ENCODE measurements around the gene IFT27. TPM values are rescaled to one million over a fixed set of nuclear protein-coding genes. Genes with fewer than 3 reads are reported as not detected.

The IFT27 gene
- total and polyA plus RNA-seq, 2 of the 4 experiments (the other 2 are of a cell fraction) = 14.5 to 26.9 TPM

GRCh38 chr22:36724836-36725235, 51.1 kb downstream of the IFT27 start:
- DNase-seq = no peak
- dilution Hi-C loops (cut with HindIII; ENCODE audit: low sequenced_read_pairs, unreplicated experiment) = no loop called here
- intact Hi-C loops (cut with micrococcal nuclease) = no loop called here
- Histone ChIP-seq H3K4ac (ENCODE audit: low read depth, low read length) (no peak overlapping the region), H2BK15ac (ENCODE audit: low read depth, low read length) (no peak overlapping the region), H3K9me3 (ENCODE audit: control insufficient read depth, insufficient read depth, low read length) (no peaks in the 10 kb centered on the region), H2BK5ac (ENCODE audit: low read depth, low read length, poor library complexity, severe bottlenecking) (no peak overlapping the region), H2BK120ac (ENCODE audit: low read depth, low read length) (no peak overlapping the region), H3K79me1 (ENCODE audit: low read depth in 1 of 2, low read length in 2 of 2) (no peaks in the 10 kb centered on the region), H3K27me3 (ENCODE audit: control insufficient read depth, insufficient read depth, low read length) (peaks cover 46% of the 10 kb centered on the region), H3K4me3 (ENCODE audit: insufficient read depth, low read depth, low read length) (no peak overlapping the region), H2AFZ (replicated peaks; ENCODE audit: low read length, poor library complexity) (peak overlapping the region; percentile 32), H2AK5ac (ENCODE audit: low read depth, low read length) (no peak overlapping the region), H3K27ac (ENCODE audit: insufficient read depth, low read length) (no peak overlapping the region), H3K4me2 (ENCODE audit: low read depth, low read length) (no peak overlapping the region), H3K14ac (replicated peaks; ENCODE audit: low read depth, low read length) (no peak overlapping the region), H4K91ac (ENCODE audit: insufficient read depth, low read depth, low read length) (no peak overlapping the region), H2BK20ac (ENCODE audit: low read depth, low read length) (no peak overlapping the region), H3K9me1 (ENCODE audit: insufficient read depth, low read length) (0 out of 2 replicates have a peak, but pooled peaks cover 4% of the 10 kb centered on the region), H3K23ac (ENCODE audit: low read depth, low read length) (no peak overlapping the region), H3K18ac (ENCODE audit: low read depth, low read length) (no peak overlapping the region), H3K4me1 (ENCODE audit: control insufficient read depth, insufficient read depth, low read length) (no peaks in the 10 kb centered on the region), H4K20me1 (ENCODE audit: insufficient read depth, low read length) (no peaks in the 10 kb centered on the region; the same call in 1 of the 2 replicates), H3K9ac (ENCODE audit: low read depth, low read length) (no peak overlapping the region), H4K5ac (ENCODE audit: low read depth, low read length) (no peak overlapping the region), H3K36me3 (ENCODE audit: control insufficient read depth, insufficient read depth, low read length) (no peaks in the 10 kb centered on the region), H4K8ac (ENCODE audit: low read depth in 2 of 2, low read length in 2 of 2) (no peak overlapping the region), H3K56ac (ENCODE audit: extremely low read depth, insufficient read depth, low read length) (no peak overlapping the region), H2AK9ac (replicated peaks; ENCODE audit: low read depth, low read length, poor library complexity) (no peak overlapping the region)
- in situ Hi-C loops (cut with MboI; ENCODE audit: low sequenced_read_pairs) = no loop called here
- no peak for ATAC-seq (ENCODE audit: low read depth)
- CTCF ChIA-PET = no interaction called here
- no peak for TF ChIP-seq RFX5 (IDR thresholded peaks at IDR 0.05; ENCODE audit: low read depth, low read length)
- TF ChIP-seq CEBPB (IDR thresholded peaks at IDR 0.05; ENCODE audit: low read depth, low read length) = no peak
- TF ChIP-seq MXI1 (IDR thresholded peaks at IDR 0.05; ENCODE audit: borderline replicate concordance, low read depth, low read length) = no peak
- TF ChIP-seq POLR2A (IDR thresholded peaks at IDR 0.05; ENCODE audit: low read depth, low read length) = no peak
- no peak for TF ChIP-seq RCOR1 (IDR thresholded peaks at IDR 0.05; ENCODE audit: insufficient replicate concordance, low read length)
- TF ChIP-seq SMC3 (IDR thresholded peaks at IDR 0.05; ENCODE audit: low read depth, low read length) = no peak
- TF ChIP-seq BHLHE40 (IDR thresholded peaks at IDR 0.05; ENCODE audit: low read depth, low read length) = no peak
- TF ChIP-seq NFE2L2 (IDR thresholded peaks at IDR 0.05; ENCODE audit: low read depth, low read length) = no peak
- TF ChIP-seq FOS (IDR thresholded peaks at IDR 0.05; ENCODE audit: low read depth, low read length) = no peak
- TF ChIP-seq CHD1 (IDR thresholded peaks at IDR 0.05; ENCODE audit: low read depth, low read length) = no peak
- TF ChIP-seq RAD21 (IDR thresholded peaks at IDR 0.05; ENCODE audit: low read length) = no peak
- TF ChIP-seq, protein P1, sequence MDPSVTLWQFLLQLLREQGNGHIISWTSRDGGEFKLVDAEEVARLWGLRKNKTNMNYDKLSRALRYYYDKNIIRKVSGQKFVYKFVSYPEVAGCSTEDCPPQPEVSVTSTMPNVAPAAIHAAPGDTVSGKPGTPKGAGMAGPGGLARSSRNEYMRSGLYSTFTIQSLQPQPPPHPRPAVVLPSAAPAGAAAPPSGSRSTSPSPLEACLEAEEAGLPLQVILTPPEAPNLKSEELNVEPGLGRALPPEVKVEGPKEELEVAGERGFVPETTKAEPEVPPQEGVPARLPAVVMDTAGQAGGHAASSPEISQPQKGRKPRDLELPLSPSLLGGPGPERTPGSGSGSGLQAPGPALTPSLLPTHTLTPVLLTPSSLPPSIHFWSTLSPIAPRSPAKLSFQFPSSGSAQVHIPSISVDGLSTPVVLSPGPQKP (IDR thresholded peaks at IDR 0.05; ENCODE audit: borderline replicate concordance, low read depth, low read length) = no peak
- no peak for TF ChIP-seq MAZ (IDR thresholded peaks at IDR 0.05; ENCODE audit: borderline replicate concordance, low read depth, low read length)
- TF ChIP-seq, protein P2, sequence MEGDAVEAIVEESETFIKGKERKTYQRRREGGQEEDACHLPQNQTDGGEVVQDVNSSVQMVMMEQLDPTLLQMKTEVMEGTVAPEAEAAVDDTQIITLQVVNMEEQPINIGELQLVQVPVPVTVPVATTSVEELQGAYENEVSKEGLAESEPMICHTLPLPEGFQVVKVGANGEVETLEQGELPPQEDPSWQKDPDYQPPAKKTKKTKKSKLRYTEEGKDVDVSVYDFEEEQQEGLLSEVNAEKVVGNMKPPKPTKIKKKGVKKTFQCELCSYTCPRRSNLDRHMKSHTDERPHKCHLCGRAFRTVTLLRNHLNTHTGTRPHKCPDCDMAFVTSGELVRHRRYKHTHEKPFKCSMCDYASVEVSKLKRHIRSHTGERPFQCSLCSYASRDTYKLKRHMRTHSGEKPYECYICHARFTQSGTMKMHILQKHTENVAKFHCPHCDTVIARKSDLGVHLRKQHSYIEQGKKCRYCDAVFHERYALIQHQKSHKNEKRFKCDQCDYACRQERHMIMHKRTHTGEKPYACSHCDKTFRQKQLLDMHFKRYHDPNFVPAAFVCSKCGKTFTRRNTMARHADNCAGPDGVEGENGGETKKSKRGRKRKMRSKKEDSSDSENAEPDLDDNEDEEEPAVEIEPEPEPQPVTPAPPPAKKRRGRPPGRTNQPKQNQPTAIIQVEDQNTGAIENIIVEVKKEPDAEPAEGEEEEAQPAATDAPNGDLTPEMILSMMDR (conservative IDR thresholded peaks at IDR 0.05; ENCODE audit: low read depth, low read length) = no peak
- no peak for TF ChIP-seq MAFK (IDR thresholded peaks at IDR 0.05; ENCODE audit: low read depth, low read length)
- TF ChIP-seq, protein P3, sequence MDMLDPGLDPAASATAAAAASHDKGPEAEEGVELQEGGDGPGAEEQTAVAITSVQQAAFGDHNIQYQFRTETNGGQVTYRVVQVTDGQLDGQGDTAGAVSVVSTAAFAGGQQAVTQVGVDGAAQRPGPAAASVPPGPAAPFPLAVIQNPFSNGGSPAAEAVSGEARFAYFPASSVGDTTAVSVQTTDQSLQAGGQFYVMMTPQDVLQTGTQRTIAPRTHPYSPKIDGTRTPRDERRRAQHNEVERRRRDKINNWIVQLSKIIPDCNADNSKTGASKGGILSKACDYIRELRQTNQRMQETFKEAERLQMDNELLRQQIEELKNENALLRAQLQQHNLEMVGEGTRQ (IDR thresholded peaks at IDR 0.05; ENCODE audit: low read depth, low read length) = no peak
- BruUV-seq (replicated peaks) = no TSS peak
- 64% methylated on average over 2 of the region's 4 CpGs; no CpG with 5 or more reads in 1 of the 2 experiments for WGBS, 2 experiments (ENCODE audit: extremely low coverage in 2 of 2, insufficient read length in 1 of 2)
- POLR2A ChIA-PET (ENCODE audit: unreplicated experiment) = no interaction called here

Measured in IMR-90 (cell line).